IMR-90 (cell line): ENCODE results near the gene FNTB. TPM values are rescaled to one million over a fixed set of nuclear protein-coding genes. Genes with fewer than 3 reads are reported as not detected.

Experiments
- ATAC-seq: fragments of 200-7000 bp; cut with Tn5 transposase; 2 replicates; pipeline ENCODE4 v1.9.1; 2020; ENCODE audit warnings: low read depth, mild to moderate bottlenecking, moderate library complexity
- BruUV-seq: library from RNA; stranded (reverse); fragments of 400-500 nt; replicated peaks from 2 replicates; lab custom pipeline; 2021; lab: Mats Ljungman, UMichigan
- CTCF ChIA-PET: fragments of 300-600 bp; formaldehyde crosslinking; extraction: SDS; loops from one replicate; lab custom pipeline; 2021; ENCODE audit warnings: antibody characterized with exemption; lab: Yijun Ruan, JAX
- POLR2A ChIA-PET: fragments of 300-600 bp; sonication (Branson Sonifier 250); formaldehyde crosslinking; loops from one replicate; lab custom pipeline; 2022; ENCODE audit warnings: antibody characterized with exemption; ENCODE audit not compliant: unreplicated experiment; lab: Charles Lee
- DNase-seq: peaks from one replicate; pipeline ENCODE4 v3.0.0; 2013
- H2AFZ ChIP-seq: replicated peaks from 2 replicates; pipeline ENCODE3; 2013; ENCODE audit warnings: low read length, mild to moderate bottlenecking; ENCODE audit not compliant: poor library complexity
- H2AK5ac ChIP-seq: 2 replicates; pipeline ENCODE4 v1.6.1; 2013; ENCODE audit warnings: low read depth, low read length, inconsistent platforms
- H2AK9ac ChIP-seq: replicated peaks from 2 replicates; pipeline ENCODE3; 2013; ENCODE audit warnings: mild to moderate bottlenecking, low read depth, low read length, moderate library complexity; ENCODE audit not compliant: poor library complexity
- H2BK120ac ChIP-seq: 2 replicates; pipeline ENCODE4 v1.6.1; 2013; ENCODE audit warnings: low read depth, low read length, inconsistent platforms
- H2BK15ac ChIP-seq: 3 replicates; pipeline ENCODE4 v1.6.1; 2013; ENCODE audit warnings: low read depth, low read length, inconsistent platforms
- H2BK20ac ChIP-seq: 2 replicates; pipeline ENCODE4 v1.6.1; 2013; ENCODE audit warnings: low read depth, mild to moderate bottlenecking, inconsistent platforms, low read length, moderate library complexity
- H2BK5ac ChIP-seq: 2 replicates; pipeline ENCODE4 v1.6.1; 2013; ENCODE audit warnings: mild to moderate bottlenecking, low read depth, low read length, inconsistent platforms; ENCODE audit not compliant: poor library complexity, severe bottlenecking
- H3K14ac ChIP-seq: replicated peaks from 2 replicates; pipeline ENCODE4 v1.6.1; 2013; ENCODE audit warnings: low read depth, low read length, inconsistent platforms
- H3K18ac ChIP-seq: 2 replicates; pipeline ENCODE4 v1.6.1; 2013; ENCODE audit warnings: low read depth, low read length, control low read depth
- H3K23ac ChIP-seq: 2 replicates; pipeline ENCODE4 v1.6.1; 2013; ENCODE audit warnings: low read depth, low read length, inconsistent platforms
- H3K27ac ChIP-seq: 2 replicates; pipeline ENCODE4 v1.5.1; 2013; ENCODE audit warnings: mild to moderate bottlenecking, control low read depth, low read length; ENCODE audit not compliant: insufficient read depth
- H3K27me3 ChIP-seq: 2 replicates; pipeline ENCODE4 v1.6.1; 2013; ENCODE audit warnings: low read length; ENCODE audit not compliant: control insufficient read depth, insufficient read depth
- H3K36me3 ChIP-seq: 2 replicates; pipeline ENCODE4 v1.6.1; 2013; ENCODE audit warnings: low read length, mixed read lengths; ENCODE audit not compliant: control insufficient read depth, insufficient read depth
- H3K4ac ChIP-seq: 2 replicates; pipeline ENCODE4 v1.6.1; 2013; ENCODE audit warnings: low read depth, low read length, inconsistent platforms
- H3K4me1 ChIP-seq: 2 replicates; pipeline ENCODE4 v1.6.1; 2013; ENCODE audit warnings: low read length, mixed read lengths; ENCODE audit not compliant: control insufficient read depth, insufficient read depth
- H3K4me2 ChIP-seq: 2 replicates; pipeline ENCODE4 v1.6.1; 2013; ENCODE audit warnings: low read depth, mild to moderate bottlenecking, control low read depth, low read length, moderate library complexity
- H3K4me3 ChIP-seq: 2 replicates; pipeline ENCODE4 v1.5.1; 2013; ENCODE audit warnings: low read depth, mild to moderate bottlenecking, control low read depth, low read length, moderate library complexity; ENCODE audit not compliant: insufficient read depth
- H3K56ac ChIP-seq: 2 replicates; pipeline ENCODE4 v1.6.1; 2013; ENCODE audit warnings: low read length, inconsistent platforms; ENCODE audit not compliant: insufficient read depth; ENCODE audit errors: extremely low read depth
- H3K79me1 ChIP-seq, 2 experiments: 2 replicates each; pipeline ENCODE4 v1.6.1; 2013; ENCODE audit warnings: low read length in 2 of 2, inconsistent platforms in 1 of 2, low read depth in 1 of 2
- H3K9ac ChIP-seq: 2 replicates; pipeline ENCODE4 v1.6.1; 2013; ENCODE audit warnings: low read depth, low read length, control low read depth
- H3K9me1 ChIP-seq: 2 replicates; pipeline ENCODE4 v1.6.1; 2013; ENCODE audit warnings: low read length, inconsistent platforms; ENCODE audit not compliant: insufficient read depth
- H3K9me3 ChIP-seq: 2 replicates; pipeline ENCODE4 v1.6.1; 2013; ENCODE audit warnings: low read length; ENCODE audit not compliant: control insufficient read depth, insufficient read depth
- H4K20me1 ChIP-seq: 2 replicates; pipeline ENCODE4 v1.6.1; 2013; ENCODE audit warnings: low read length, inconsistent platforms; ENCODE audit not compliant: insufficient read depth
- H4K5ac ChIP-seq: 2 replicates; pipeline ENCODE4 v1.6.1; 2013; ENCODE audit warnings: mild to moderate bottlenecking, low read depth, low read length, control low read depth
- H4K8ac ChIP-seq, 2 experiments: 2 replicates each; pipeline ENCODE4 v1.6.1; 2013; ENCODE audit warnings: low read depth in 2 of 2, low read length in 2 of 2, control low read depth in 1 of 2, inconsistent platforms in 1 of 2
- H4K91ac ChIP-seq: 2 replicates; pipeline ENCODE4 v1.6.1; 2013; ENCODE audit warnings: low read depth, low read length, inconsistent platforms; ENCODE audit not compliant: insufficient read depth
- BHLHE40 ChIP-seq: fragments of 150-350 bp; IDR thresholded peaks from 2 replicates; pipeline ENCODE4 v1.6.1; 2016; ENCODE audit warnings: mild to moderate bottlenecking, low read depth, low read length
- CEBPB ChIP-seq: IDR thresholded peaks from 2 replicates; pipeline ENCODE4 v1.6.1; 2012; ENCODE audit warnings: low read depth, low read length, improper control_type of control experiment
- CHD1 ChIP-seq: IDR thresholded peaks from 2 replicates; pipeline ENCODE4 v1.6.1; 2012; ENCODE audit warnings: low read depth, low read length, improper control_type of control experiment
- FOS ChIP-seq: fragments of 150-350 bp; IDR thresholded peaks from 2 replicates; pipeline ENCODE4 v1.6.1; 2016; ENCODE audit warnings: low read depth, low read length
- MAFK ChIP-seq: IDR thresholded peaks from 2 replicates; pipeline ENCODE4 v1.6.1; 2012; ENCODE audit warnings: low read depth, low read length, improper control_type of control experiment
- MAZ ChIP-seq: IDR thresholded peaks from 2 replicates; pipeline ENCODE4 v1.6.1; 2012; ENCODE audit warnings: low read depth, mild to moderate bottlenecking, low read length, improper control_type of control experiment, moderate library complexity, borderline replicate concordance
- MXI1 ChIP-seq: IDR thresholded peaks from 2 replicates; pipeline ENCODE4 v1.6.1; 2012; ENCODE audit warnings: low read depth, mild to moderate bottlenecking, low read length, moderate library complexity, borderline replicate concordance
- NFE2L2 ChIP-seq: fragments of 150-350 bp; IDR thresholded peaks from 2 replicates; pipeline ENCODE4 v1.6.1; 2016; ENCODE audit warnings: low read depth, mild to moderate bottlenecking, low read length
- POLR2A ChIP-seq: IDR thresholded peaks from 2 replicates; pipeline ENCODE4 v1.6.1; 2012; ENCODE audit warnings: mild to moderate bottlenecking, low read depth, low read length
- RAD21 ChIP-seq: IDR thresholded peaks from 2 replicates; pipeline ENCODE4 v1.6.1; 2012; ENCODE audit warnings: low read length, improper control_type of control experiment
- RCOR1 ChIP-seq: IDR thresholded peaks from 2 replicates; pipeline ENCODE4 v1.6.1; 2012; ENCODE audit warnings: mild to moderate bottlenecking, low read length, improper control_type of control experiment; ENCODE audit not compliant: insufficient replicate concordance
- SMC3 ChIP-seq: fragments of 150-350 bp; IDR thresholded peaks from 2 replicates; pipeline ENCODE4 v1.6.1; 2016; ENCODE audit warnings: low read depth, mild to moderate bottlenecking, antibody characterized with exemption, low read length, moderate library complexity
- USF2 ChIP-seq: fragments of 150-350 bp; IDR thresholded peaks from 2 replicates; pipeline ENCODE4 v1.6.1; 2017; ENCODE audit warnings: mild to moderate bottlenecking, antibody characterized with exemption, low read length, low read depth
- WGBS, 2 experiments: methylation state at CpG; one replicate each; pipeline versions ENCODE4 v1.1.5 to v1.1.7; 2013; ENCODE audit warnings: missing lambda C conversion rate in 2 of 2; ENCODE audit not compliant: insufficient read length in 1 of 2; ENCODE audit errors: extremely low coverage in 2 of 2; 5-methylcytosine and 5-hydroxymethylcytosine counted together
- dilution Hi-C: fragments of 300-500 bp; cut with HindIII; formaldehyde crosslinking; loops from one replicate; pipeline ENCODE4 v1.14.3; 2018; ENCODE audit warnings: low sequenced_read_pairs; ENCODE audit not compliant: unreplicated experiment
- in situ Hi-C: fragments of 300-500 bp; cut with MboI; formaldehyde crosslinking; loops from 3 replicates; pipeline ENCODE4 v1.14.3; 2019; ENCODE audit warnings: low sequenced_read_pairs, inconsistent platforms, mixed read lengths
- intact Hi-C: fragments of 100-400 bp; cut with micrococcal nuclease; formaldehyde crosslinking; loops from 2 replicates; pipeline ENCODE4 v1.10.0; 2022
- polyA plus RNA-seq, 3 experiments: library from polyadenylated mRNA; depleted of rRNA; stranded (reverse); fragments of >200 nt; gene quantifications; 2 replicates each; pipeline ENCODE4 v1.2.3, GENCODE V29; 2012; ENCODE audit warnings: low replicate concordance in 1 of 3
- total RNA-seq: library from RNA; depleted of rRNA; stranded (reverse); fragments of >200 nt; gene quantifications from 2 replicates; pipeline ENCODE4 v1.2.3, GENCODE V29; 2012
- TF ChIP-seq, protein P1 (sequence below): fragments of 150-350 bp; IDR thresholded peaks from 2 replicates; pipeline ENCODE4 v1.6.1; 2016; ENCODE audit warnings: low read depth, mild to moderate bottlenecking, low read length, moderate library complexity, borderline replicate concordance
- TF ChIP-seq, protein P2 (sequence below): conservative IDR thresholded peaks from 2 replicates; pipeline ENCODE4 v1.5.1; 2012; ENCODE audit warnings: mild to moderate bottlenecking, low read depth, low read length, improper control_type of control experiment

FNTB gene
- total and polyA plus RNA-seq, 2 of the 4 experiments (the other 2 are of a cell fraction) = 9.9 to 18.5 TPM

DNA sequence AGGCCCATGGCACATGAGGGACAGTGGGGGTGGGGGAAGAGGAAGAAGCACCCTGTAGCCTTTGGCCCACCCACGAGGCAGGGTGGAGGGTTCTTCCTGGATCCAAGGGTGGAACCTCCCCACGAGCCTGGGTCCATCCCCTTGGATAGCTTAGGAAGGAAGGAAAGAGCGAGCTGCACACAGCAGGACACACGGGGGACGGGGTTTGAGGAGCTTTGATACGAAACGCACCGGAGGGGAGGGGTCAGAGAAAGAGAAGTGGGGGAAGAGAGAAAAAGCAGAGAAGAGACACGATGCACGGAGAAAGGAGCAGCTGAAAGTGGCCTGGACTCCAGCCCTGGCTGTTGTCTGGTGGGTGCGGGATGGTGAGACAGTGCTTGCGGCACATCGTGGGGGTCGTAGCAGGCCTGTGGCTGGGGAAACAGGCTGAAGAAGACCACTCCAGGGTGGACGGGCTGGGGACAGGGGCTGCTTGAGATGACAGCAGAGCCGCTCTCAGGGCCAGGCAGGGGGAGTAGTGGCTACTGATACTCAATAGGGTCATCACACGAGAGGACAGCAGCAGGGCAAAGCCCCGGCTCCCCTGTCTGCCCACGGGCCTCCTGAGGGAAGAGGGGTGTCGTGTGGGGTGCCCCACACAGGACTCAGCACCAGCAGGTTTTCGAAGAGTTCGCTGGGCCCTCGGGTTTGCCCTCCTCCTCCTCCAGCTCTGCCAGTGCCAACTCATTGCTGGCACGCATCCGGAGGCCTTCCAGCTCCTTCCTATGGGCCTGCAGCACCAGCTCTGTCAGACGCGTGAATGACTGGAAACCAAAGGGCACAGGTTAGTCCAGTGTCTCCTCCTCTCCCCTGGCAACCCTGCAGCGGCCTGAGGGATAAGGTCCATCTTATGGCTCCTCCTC lies 38.7 kb upstream of the FNTB start:
- no peak overlapping the region for H3K23ac ChIP-seq
- no peak overlapping the region for H2BK20ac ChIP-seq
- no peak overlapping the region for H3K56ac ChIP-seq
- ChIA-PET CTCF (no interaction called here), POLR2A (no interaction called here)
- no peak overlapping the region for H3K18ac ChIP-seq
- H2AK9ac ChIP-seq = no peak overlapping the region
- H3K4me2 ChIP-seq = no peak overlapping the region
- intact Hi-C loops = no loop called here
- no peak overlapping the region for H4K8ac ChIP-seq
- no peak for DNase-seq
- BruUV-seq = no TSS peak
- in situ Hi-C loops = no loop called here
- no peak overlapping the region for H3K9ac ChIP-seq
- H3K9me1 ChIP-seq = no peaks in the 10 kb centered on the region; the same call in 1 of the 2 replicates
- H3K36me3 ChIP-seq = peaks cover 20% of the 10 kb centered on the region
- H4K20me1 ChIP-seq = no peaks in the 10 kb centered on the region
- dilution Hi-C loops = no loop called here
- ATAC-seq = no peak
- no peaks in the 10 kb centered on the region for H3K27me3 ChIP-seq
- H2BK120ac ChIP-seq = no peak overlapping the region
- no peak overlapping the region for H4K91ac ChIP-seq
- WGBS, 2 experiments = 94% methylated on average over 19 of the region's 28 CpGs; no CpG with 5 or more reads in 1 of the 2 experiments
- H3K9me3 ChIP-seq = no peaks in the 10 kb centered on the region
- H3K14ac ChIP-seq = no peak overlapping the region
- H3K4me1 ChIP-seq = no peaks in the 10 kb centered on the region
- H3K27ac ChIP-seq = no peak overlapping the region
- H4K5ac ChIP-seq = no peak overlapping the region
- H2AFZ ChIP-seq = no peak overlapping the region
- no peak overlapping the region for H2BK15ac ChIP-seq
- H3K79me1 ChIP-seq = no peaks in the 10 kb centered on the region
- no peak overlapping the region for H2BK5ac ChIP-seq
- H3K4ac ChIP-seq = no peak overlapping the region
- H3K4me3 ChIP-seq = no peak overlapping the region
- H2AK5ac ChIP-seq = no peak overlapping the region
- no peak for TF ChIP-seq POLR2A
- no peak for TF ChIP-seq USF2
- TF ChIP-seq NFE2L2 = no peak
- TF ChIP-seq RCOR1 = no peak
- TF ChIP-seq FOS = no peak
- TF ChIP-seq CHD1 = no peak
- TF ChIP-seq MAFK = no peak
- no peak for TF ChIP-seq RAD21
- TF ChIP-seq, protein P1, sequence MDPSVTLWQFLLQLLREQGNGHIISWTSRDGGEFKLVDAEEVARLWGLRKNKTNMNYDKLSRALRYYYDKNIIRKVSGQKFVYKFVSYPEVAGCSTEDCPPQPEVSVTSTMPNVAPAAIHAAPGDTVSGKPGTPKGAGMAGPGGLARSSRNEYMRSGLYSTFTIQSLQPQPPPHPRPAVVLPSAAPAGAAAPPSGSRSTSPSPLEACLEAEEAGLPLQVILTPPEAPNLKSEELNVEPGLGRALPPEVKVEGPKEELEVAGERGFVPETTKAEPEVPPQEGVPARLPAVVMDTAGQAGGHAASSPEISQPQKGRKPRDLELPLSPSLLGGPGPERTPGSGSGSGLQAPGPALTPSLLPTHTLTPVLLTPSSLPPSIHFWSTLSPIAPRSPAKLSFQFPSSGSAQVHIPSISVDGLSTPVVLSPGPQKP = no peak
- TF ChIP-seq SMC3 = no peak
- no peak for TF ChIP-seq BHLHE40
- no peak for TF ChIP-seq MAZ
- TF ChIP-seq CEBPB = no peak
- TF ChIP-seq MXI1 = no peak
- TF ChIP-seq, protein P2, sequence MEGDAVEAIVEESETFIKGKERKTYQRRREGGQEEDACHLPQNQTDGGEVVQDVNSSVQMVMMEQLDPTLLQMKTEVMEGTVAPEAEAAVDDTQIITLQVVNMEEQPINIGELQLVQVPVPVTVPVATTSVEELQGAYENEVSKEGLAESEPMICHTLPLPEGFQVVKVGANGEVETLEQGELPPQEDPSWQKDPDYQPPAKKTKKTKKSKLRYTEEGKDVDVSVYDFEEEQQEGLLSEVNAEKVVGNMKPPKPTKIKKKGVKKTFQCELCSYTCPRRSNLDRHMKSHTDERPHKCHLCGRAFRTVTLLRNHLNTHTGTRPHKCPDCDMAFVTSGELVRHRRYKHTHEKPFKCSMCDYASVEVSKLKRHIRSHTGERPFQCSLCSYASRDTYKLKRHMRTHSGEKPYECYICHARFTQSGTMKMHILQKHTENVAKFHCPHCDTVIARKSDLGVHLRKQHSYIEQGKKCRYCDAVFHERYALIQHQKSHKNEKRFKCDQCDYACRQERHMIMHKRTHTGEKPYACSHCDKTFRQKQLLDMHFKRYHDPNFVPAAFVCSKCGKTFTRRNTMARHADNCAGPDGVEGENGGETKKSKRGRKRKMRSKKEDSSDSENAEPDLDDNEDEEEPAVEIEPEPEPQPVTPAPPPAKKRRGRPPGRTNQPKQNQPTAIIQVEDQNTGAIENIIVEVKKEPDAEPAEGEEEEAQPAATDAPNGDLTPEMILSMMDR = no peak
